ENCODE results near the gene MPPED2. TPM values are rescaled to one million over a fixed set of nuclear protein-coding genes. Genes with fewer than 3 reads are reported as not detected.

Gene MPPED2
- total and polyA plus RNA-seq, 2 donors (not counting 3 experiments of a cell fraction or from before 2014, with no cell fraction given) = not detected

DNA sequence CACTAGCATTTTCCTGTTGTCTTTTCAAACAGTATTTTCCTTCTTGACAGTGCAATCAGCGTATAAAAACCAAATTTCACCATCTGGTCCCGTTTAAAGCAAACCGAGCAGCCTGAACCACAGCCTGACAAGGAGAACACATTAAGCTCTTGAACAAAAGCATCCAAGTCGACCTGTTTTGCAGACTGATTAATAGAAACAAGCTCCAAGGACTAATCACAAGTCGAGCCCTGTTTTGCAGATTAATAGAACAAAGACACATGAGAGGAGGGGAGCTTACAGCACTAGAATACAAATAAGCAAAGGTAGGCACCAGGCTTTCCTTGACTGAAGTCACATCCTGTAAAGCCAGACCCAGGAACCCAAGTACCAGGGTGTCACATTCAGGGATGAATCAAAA is 104.8 kb downstream of the MPPED2 start:
- H3K27me3 ChIP-seq (ENCODE audit: control insufficient read depth in 2 of 2, insufficient read depth in 2 of 2, low read length in 2 of 2) = no peaks in the 10 kb centered on the region
- BruUV-seq (replicated peaks) = no TSS peak
- no peak for DNase-seq (ENCODE audit: low read depth, low spot score)
- POLR2A ChIA-PET = no interaction called here
- H3K27ac ChIP-seq (ENCODE audit: insufficient read depth, low read depth, low read length) = no peak overlapping the region
- no peaks in the 10 kb centered on the region for H3K9me3 ChIP-seq (replicated peaks; ENCODE audit: control insufficient read depth, insufficient read depth, low read length)
- CTCF ChIA-PET = no interaction called here
- dilution Hi-C loops (cut with MboI; ENCODE audit: extremely low pct_ligation_motif_present, low sequenced_read_pairs) (no loop called here), intact Hi-C loops (cut with micrococcal nuclease) (no loop called here)
- H2AFZ ChIP-seq (ENCODE audit: low read depth, low read length) = no peak overlapping the region
- no peak overlapping the region for H3K4me3 ChIP-seq (replicated peaks in 1 of 3; ENCODE audit: insufficient read depth in 1 of 3, low read depth in 1 of 3, low read length in 3 of 3)
- no peak for FAIRE-seq
- no peak overlapping the region for H3K9ac ChIP-seq (replicated peaks; ENCODE audit: extremely low read depth, insufficient read depth, low read length)
- H4K20me1 ChIP-seq (replicated peaks; ENCODE audit: control insufficient read depth, extremely low read depth, insufficient read depth, low read length) = no peaks in the 10 kb centered on the region
- no peaks in the 10 kb centered on the region for H3K9me1 ChIP-seq (replicated peaks; ENCODE audit: control insufficient read depth, extremely low read depth, insufficient read depth, low read length)
- TF ChIP-seq GATA2 (IDR thresholded peaks at IDR 0.05; ENCODE audit: insufficient read depth, insufficient read length, low read depth, low read length) = no peak
- no peak for TF ChIP-seq MAX (IDR thresholded peaks at IDR 0.05; ENCODE audit: insufficient read depth, insufficient read length)
- TF ChIP-seq POLR2AphosphoS5 (IDR thresholded peaks at IDR 0.05; ENCODE audit: insufficient read depth, low read depth, low read length) = no peak
- TF ChIP-seq JUN (IDR thresholded peaks at IDR 0.05; ENCODE audit: borderline replicate concordance, insufficient read depth, insufficient read length, low read depth) = no peak
- TF ChIP-seq FOS (IDR thresholded peaks at IDR 0.05; ENCODE audit: borderline replicate concordance, insufficient read depth, low read length) = no peak
- no peak for TF ChIP-seq MYC (IDR thresholded peaks at IDR 0.05; ENCODE audit: low read depth, low read length)
- TF ChIP-seq POLR2A (IDR thresholded peaks at IDR 0.05; ENCODE audit: low read depth, low read length) = no peak
- no peaks in the 10 kb centered on the region for H3K4me1 ChIP-seq (ENCODE audit: control insufficient read depth, extremely low read depth, insufficient read depth, low read length)
- H3K79me2 ChIP-seq (ENCODE audit: control insufficient read depth, insufficient read depth, low read length) = no peaks in the 10 kb centered on the region
- H3K36me3 ChIP-seq (ENCODE audit: control insufficient read depth in 2 of 2, extremely low read depth in 1 of 2, insufficient read depth in 2 of 2, low read length in 2 of 2) = no peaks in the 10 kb centered on the region
- H3K4me2 ChIP-seq (ENCODE audit: insufficient read depth, low read length) = no peak overlapping the region

DNA sequence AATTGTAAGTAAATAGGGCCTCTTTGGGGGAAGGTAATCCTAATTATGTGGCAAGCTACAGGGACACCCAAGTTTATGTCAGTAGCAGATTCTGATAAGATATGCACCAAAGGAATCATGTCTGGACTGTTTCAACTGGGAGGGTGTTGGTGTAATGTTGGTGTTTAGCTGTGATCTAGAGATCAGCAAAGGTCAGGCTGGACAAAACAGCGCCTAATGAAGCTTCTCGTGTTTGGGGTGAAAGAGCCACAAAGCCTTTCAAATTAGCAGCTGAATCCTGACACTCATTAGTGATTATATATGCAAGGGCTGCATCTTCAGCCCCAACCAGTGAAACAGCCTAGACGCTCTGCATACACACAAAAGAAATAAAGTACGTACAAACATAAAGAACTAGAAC is 106.3 kb downstream of the MPPED2 start:
- Histone ChIP-seq H3K36me3 (ENCODE audit: control insufficient read depth in 2 of 2, extremely low read depth in 1 of 2, insufficient read depth in 2 of 2, low read length in 2 of 2) (no peaks in the 10 kb centered on the region), H2AFZ (ENCODE audit: low read depth, low read length) (no peak overlapping the region), H3K27ac (ENCODE audit: insufficient read depth, low read depth, low read length) (no peak overlapping the region), H3K79me2 (ENCODE audit: control insufficient read depth, insufficient read depth, low read length) (no peaks in the 10 kb centered on the region), H3K9me3 (replicated peaks; ENCODE audit: control insufficient read depth, insufficient read depth, low read length) (no peaks in the 10 kb centered on the region), H4K20me1 (replicated peaks; ENCODE audit: control insufficient read depth, extremely low read depth, insufficient read depth, low read length) (no peaks in the 10 kb centered on the region), H3K9me1 (replicated peaks; ENCODE audit: control insufficient read depth, extremely low read depth, insufficient read depth, low read length) (no peaks in the 10 kb centered on the region), H3K9ac (replicated peaks; ENCODE audit: extremely low read depth, insufficient read depth, low read length) (no peak overlapping the region), H3K4me2 (ENCODE audit: insufficient read depth, low read length) (no peak overlapping the region), H3K27me3 (ENCODE audit: control insufficient read depth in 2 of 2, insufficient read depth in 2 of 2, low read length in 2 of 2) (no peaks in the 10 kb centered on the region), H3K4me3 (replicated peaks in 1 of 3; ENCODE audit: insufficient read depth in 1 of 3, low read depth in 1 of 3, low read length in 3 of 3) (no peak overlapping the region), H3K4me1 (ENCODE audit: control insufficient read depth, extremely low read depth, insufficient read depth, low read length) (no peaks in the 10 kb centered on the region)
- intact Hi-C loops (cut with micrococcal nuclease) = no loop called here
- CTCF ChIA-PET = no interaction called here
- BruUV-seq (replicated peaks) = no TSS peak
- FAIRE-seq (no peak), DNase-seq (ENCODE audit: low read depth, low spot score) (no peak)
- TF ChIP-seq MAX (IDR thresholded peaks at IDR 0.05; ENCODE audit: insufficient read depth, insufficient read length) = no peak
- dilution Hi-C loops (cut with MboI; ENCODE audit: extremely low pct_ligation_motif_present, low sequenced_read_pairs) = no loop called here
- POLR2A ChIA-PET = no interaction called here
